ENCODE data around the gene NEK6.

GRCh38 chr9:124259158-124259808, 1.5 kb downstream of the NEK6 start:
- no peak for TF ChIP-seq CTCF (conservative IDR thresholded peaks at IDR 0.05; ENCODE audit: low read length)
- TF ChIP-seq EZH2phosphoT487 (IDR thresholded peaks at IDR 0.05; ENCODE audit: borderline replicate concordance, low read depth, low read length), result no peak
